Activated naive CD4-positive, alpha-beta T cell treated with anti-CD3 and anti-CD28 coated beads, Interleukin-2, amount 50 U/mL, for 24 hours (primary cell): ENCODE measurements around the gene ARID1B.

ENCODE experiments used
- H3K27ac Mint-ChIP-seq: one replicate; pipeline ENCODE4 v1.8.0; 2021; ENCODE audit warnings: mild to moderate bottlenecking, mixed read lengths
- H3K27me3 Mint-ChIP-seq: one replicate; pipeline ENCODE4 v1.8.0; 2021; ENCODE audit warnings: mixed read lengths
- H3K36me3 Mint-ChIP-seq: one replicate; pipeline ENCODE4 v1.8.0; 2021; ENCODE audit warnings: mixed read lengths
- H3K4me1 Mint-ChIP-seq: one replicate; pipeline ENCODE4 v1.8.0; 2021; ENCODE audit warnings: mixed read lengths
- H3K4me3 Mint-ChIP-seq: one replicate; pipeline ENCODE4 v1.8.0; 2021; ENCODE audit warnings: mild to moderate bottlenecking, mixed read lengths
- H3K9me3 Mint-ChIP-seq: one replicate; pipeline ENCODE4 v1.8.0; 2021; ENCODE audit warnings: mixed read lengths

ARID1B gene

GRCh38 chr6:156797901-156798735 lies 20.9 kb downstream of the ARID1B start:
- Mint-ChIP-seq H3K9me3 (no peaks in the 10 kb centered on the region), H3K4me1 (peaks cover 85% of the 10 kb centered on the region), H3K36me3 (peaks cover 7% of the 10 kb centered on the region), H3K4me3 (peak overlapping the region; percentile 27), H3K27ac (peak overlapping the region; percentile 68), H3K27me3 (no peaks in the 10 kb centered on the region)

- H3K4me1 Mint-ChIP-seq: peaks cover 86% of the 10 kb centered on the region
- H3K27ac Mint-ChIP-seq: peak overlapping the region; percentile 8
- H3K9me3 Mint-ChIP-seq: no peaks in the 10 kb centered on the region
- H3K4me3 Mint-ChIP-seq: no peak overlapping the region
- peaks cover 6% of the 10 kb centered on the region for H3K36me3 Mint-ChIP-seq
- H3K27me3 Mint-ChIP-seq: no peaks in the 10 kb centered on the region
Measured at GRCh38 chr6:156801712-156802111, 24.5 kb downstream of the ARID1B start.

GRCh38 chr6:156803353-156803752 lies 26.2 kb downstream of the ARID1B start:
- Mint-ChIP-seq H3K27me3 (no peaks in the 10 kb centered on the region), H3K4me1 (peaks cover 86% of the 10 kb centered on the region), H3K4me3 (peak overlapping the region; percentile 40), H3K9me3 (no peaks in the 10 kb centered on the region), H3K27ac (peak overlapping the region; percentile 5), H3K36me3 (peaks cover 3% of the 10 kb centered on the region)

GRCh38 chr6:156804402-156804801 lies 27.2 kb downstream of the ARID1B start:
- Mint-ChIP-seq H3K36me3 (peaks cover 3% of the 10 kb centered on the region), H3K4me1 (peaks cover 86% of the 10 kb centered on the region), H3K4me3 (peak overlapping the region; percentile 23), H3K27ac (peak overlapping the region; percentile 83), H3K27me3 (no peaks in the 10 kb centered on the region), H3K9me3 (no peaks in the 10 kb centered on the region)

- Mint-ChIP-seq H3K36me3 (peaks cover 8% of the 10 kb centered on the region), H3K27me3 (no peaks in the 10 kb centered on the region), H3K4me1 (peaks cover 97% of the 10 kb centered on the region), H3K4me3 (no peak overlapping the region), H3K9me3 (peaks cover 4% of the 10 kb centered on the region), H3K27ac (no peak overlapping the region)
Measured at GRCh38 chr6:156806155-156806554, 29.0 kb downstream of the ARID1B start.

- Mint-ChIP-seq H3K9me3 (peaks cover 4% of the 10 kb centered on the region), H3K36me3 (peaks cover 8% of the 10 kb centered on the region), H3K4me3 (peak overlapping the region; percentile 38), H3K27ac (peak overlapping the region; percentile 30), H3K4me1 (peaks cover 97% of the 10 kb centered on the region), H3K27me3 (no peaks in the 10 kb centered on the region)
Measured at GRCh38 chr6:156807028-156807427, 29.9 kb downstream of the ARID1B start.

GRCh38 chr6:156807795-156808194 lies 30.6 kb downstream of the ARID1B start:
- H3K27ac Mint-ChIP-seq: peak overlapping the region; percentile 85
- peak overlapping the region; percentile 38 for H3K4me3 Mint-ChIP-seq
- H3K9me3 Mint-ChIP-seq: peaks cover 4% of the 10 kb centered on the region
- H3K4me1 Mint-ChIP-seq: peaks cover 99% of the 10 kb centered on the region
- no peaks in the 10 kb centered on the region for H3K27me3 Mint-ChIP-seq
- H3K36me3 Mint-ChIP-seq: peaks cover 8% of the 10 kb centered on the region

GRCh38 chr6:156808287-156808686 lies 31.1 kb downstream of the ARID1B start:
- Mint-ChIP-seq H3K4me1 (peaks cover 95% of the 10 kb centered on the region), H3K36me3 (peaks cover 8% of the 10 kb centered on the region), H3K9me3 (peaks cover 4% of the 10 kb centered on the region), H3K4me3 (no peak overlapping the region), H3K27me3 (no peaks in the 10 kb centered on the region), H3K27ac (no peak overlapping the region)

GRCh38 chr6:156809034-156809433 lies 31.9 kb downstream of the ARID1B start:
- Mint-ChIP-seq H3K4me1 (peaks cover 95% of the 10 kb centered on the region), H3K36me3 (peaks cover 8% of the 10 kb centered on the region), H3K27me3 (no peaks in the 10 kb centered on the region), H3K9me3 (peaks cover 4% of the 10 kb centered on the region), H3K27ac (no peak overlapping the region), H3K4me3 (no peak overlapping the region)

GRCh38 chr6:156809446-156810178 lies 32.4 kb downstream of the ARID1B start:
- peaks cover 95% of the 10 kb centered on the region for H3K4me1 Mint-ChIP-seq
- peaks cover 7% of the 10 kb centered on the region for H3K36me3 Mint-ChIP-seq
- H3K4me3 Mint-ChIP-seq: peak overlapping the region; percentile 45
- no peak overlapping the region for H3K27ac Mint-ChIP-seq
- H3K9me3 Mint-ChIP-seq: peaks cover 4% of the 10 kb centered on the region
- H3K27me3 Mint-ChIP-seq: no peaks in the 10 kb centered on the region

GRCh38 chr6:156814036-156814581 lies 36.9 kb downstream of the ARID1B start:
- peak overlapping the region; percentile 30 for H3K4me3 Mint-ChIP-seq
- peak overlapping the region; percentile 46 for H3K27ac Mint-ChIP-seq
- H3K36me3 Mint-ChIP-seq: peaks cover 6% of the 10 kb centered on the region
- H3K4me1 Mint-ChIP-seq: peaks cover 89% of the 10 kb centered on the region
- peaks cover 4% of the 10 kb centered on the region for H3K9me3 Mint-ChIP-seq
- H3K27me3 Mint-ChIP-seq: no peaks in the 10 kb centered on the region

- Mint-ChIP-seq H3K4me3 (no peak overlapping the region), H3K4me1 (peaks cover 86% of the 10 kb centered on the region)
Measured at GRCh38 chr6:156816505-156816904, 39.3 kb downstream of the ARID1B start.

GRCh38 chr6:156820089-156820798 lies 43.1 kb downstream of the ARID1B start:
- H3K4me3 Mint-ChIP-seq: no peak overlapping the region
- H3K36me3 Mint-ChIP-seq: no peaks in the 10 kb centered on the region
- H3K27me3 Mint-ChIP-seq: no peaks in the 10 kb centered on the region
- no peaks in the 10 kb centered on the region for H3K9me3 Mint-ChIP-seq
- H3K4me1 Mint-ChIP-seq: peaks cover 90% of the 10 kb centered on the region
- H3K27ac Mint-ChIP-seq: peak overlapping the region; percentile 63

More at GRCh38 chr6:156816505-156816904, 39.3 kb downstream of the ARID1B start:
- Mint-ChIP-seq H3K36me3 (no peaks in the 10 kb centered on the region), H3K27me3 (no peaks in the 10 kb centered on the region), H3K27ac (peak overlapping the region; percentile 18), H3K9me3 (no peaks in the 10 kb centered on the region)

GRCh38 chr6:156821707-156822106 lies 44.5 kb downstream of the ARID1B start:
- Mint-ChIP-seq H3K9me3 (no peaks in the 10 kb centered on the region), H3K27ac (no peak overlapping the region), H3K4me1 (peaks cover 88% of the 10 kb centered on the region), H3K4me3 (no peak overlapping the region), H3K27me3 (no peaks in the 10 kb centered on the region), H3K36me3 (peaks cover 1% of the 10 kb centered on the region)

- Mint-ChIP-seq H3K9me3 (no peaks in the 10 kb centered on the region), H3K4me1 (peaks cover 92% of the 10 kb centered on the region), H3K4me3 (no peak overlapping the region), H3K27me3 (no peaks in the 10 kb centered on the region), H3K36me3 (peaks cover 6% of the 10 kb centered on the region), H3K27ac (peak overlapping the region; percentile 52)
Measured at GRCh38 chr6:156822747-156823206, 45.6 kb downstream of the ARID1B start.
